HAP-1 (cell line): ENCODE data around the gene NUDT8.
"Not testable (repeated sequence)": the region's sequence is repeated elsewhere in the genome, so short reads cannot be mapped to it uniquely, and the experiment has no call there.

Experiments used
- DNase-seq, 2 experiments: peaks; one replicate each; pipeline ENCODE4 v3.0.0-alpha.2; 2016 to 2020; ENCODE audit warnings: low spot score in 2 of 2
- H3K27me3 ChIP-seq: fragments of 250-450 bp; sonication (Bioruptor Pico); 2 replicates; pipeline ENCODE4 v1.5.1; 2020; ENCODE audit warnings: low read depth, mild to moderate bottlenecking, moderate library complexity
- H3K36me3 ChIP-seq: fragments of 250-450 bp; sonication (Bioruptor Pico); replicated peaks from 2 replicates; pipeline ENCODE4 v1.5.1; 2020; ENCODE audit warnings: mild to moderate bottlenecking
- H3K4me1 ChIP-seq: fragments of 250-450 bp; sonication (Bioruptor Pico); 2 replicates; pipeline ENCODE4 v1.5.1; 2020; ENCODE audit warnings: mild to moderate bottlenecking
- H3K4me3 ChIP-seq: fragments of 250-450 bp; sonication (Bioruptor Pico); 2 replicates; pipeline ENCODE4 v1.5.1; 2020; ENCODE audit warnings: mild to moderate bottlenecking, moderate library complexity
- H3K9me3 ChIP-seq: fragments of 250-450 bp; sonication (Bioruptor Pico); 2 replicates; pipeline ENCODE4 v1.5.1; 2020; ENCODE audit warnings: mild to moderate bottlenecking, moderate library complexity
- in situ Hi-C: fragments of 300-500 bp; cut with MboI; formaldehyde crosslinking; loops from 3 replicates; pipeline ENCODE4 v1.14.3; 2020; ENCODE audit warnings: low sequenced_read_pairs, inconsistent platforms, mixed read lengths

Gene NUDT8

GRCh38 chr11:67600324-67601029, 29.3 kb downstream of the NUDT8 start:
- peaks cover 27% of the 10 kb centered on the region for H3K9me3 ChIP-seq
- DNase-seq = no peak
- in situ Hi-C loops = no loop called here
- peaks cover 27% of the 10 kb centered on the region for H3K4me1 ChIP-seq
- 0 out of 2 replicates have a peak, but pooled peaks cover 4% of the 10 kb centered on the region for H3K36me3 ChIP-seq
- H3K4me3 ChIP-seq = no peak overlapping the region
- no peaks in the 10 kb centered on the region for H3K27me3 ChIP-seq

DNA sequence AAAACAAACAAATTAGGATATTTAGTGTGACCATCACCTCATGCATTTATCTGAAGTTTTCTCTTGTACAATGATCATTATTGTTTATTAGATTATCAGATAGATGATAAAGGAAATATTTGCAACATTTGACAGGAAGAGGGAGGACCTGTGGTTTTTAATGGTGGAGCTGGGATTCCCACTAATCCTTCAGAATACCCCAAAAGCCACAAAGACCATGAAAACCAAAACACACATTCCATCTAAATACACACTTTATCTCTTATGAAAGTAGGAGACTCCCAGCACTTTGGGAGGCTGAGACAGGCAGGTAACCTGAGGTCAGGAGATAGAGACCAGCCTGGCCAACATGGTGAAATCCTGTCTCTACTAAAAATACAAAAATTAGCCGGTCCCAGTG, 30.6 kb downstream of the NUDT8 start:
- in situ Hi-C loops = no loop called here
- Histone ChIP-seq H3K36me3 (0 out of 2 replicates have a peak, but pooled peaks cover 4% of the 10 kb centered on the region), H3K4me1 (peaks cover 14% of the 10 kb centered on the region), H3K9me3 (peaks cover 27% of the 10 kb centered on the region), H3K4me3 (no peak overlapping the region), H3K27me3 (no peaks in the 10 kb centered on the region)
- no peak for DNase-seq

GRCh38 chr11:67597963-67598362, 31.8 kb downstream of the NUDT8 start:
- H3K4me3 ChIP-seq, in situ Hi-C loops: not testable (repeated sequence)
- H3K9me3 ChIP-seq = peaks cover 24% of the 10 kb centered on the region

GRCh38 chr11:67597458-67597857, 32.3 kb downstream of the NUDT8 start:
- peaks cover 19% of the 10 kb centered on the region for H3K9me3 ChIP-seq
- in situ Hi-C loops, DNase-seq, H3K27me3 ChIP-seq, H3K4me3 ChIP-seq, H3K36me3 ChIP-seq, H3K4me1 ChIP-seq: not testable (repeated sequence)

More at GRCh38 chr11:67597963-67598362, 31.8 kb downstream of the NUDT8 start:
- not testable (repeated sequence) for H3K4me1 ChIP-seq, H3K36me3 ChIP-seq, H3K27me3 ChIP-seq, DNase-seq

DNA sequence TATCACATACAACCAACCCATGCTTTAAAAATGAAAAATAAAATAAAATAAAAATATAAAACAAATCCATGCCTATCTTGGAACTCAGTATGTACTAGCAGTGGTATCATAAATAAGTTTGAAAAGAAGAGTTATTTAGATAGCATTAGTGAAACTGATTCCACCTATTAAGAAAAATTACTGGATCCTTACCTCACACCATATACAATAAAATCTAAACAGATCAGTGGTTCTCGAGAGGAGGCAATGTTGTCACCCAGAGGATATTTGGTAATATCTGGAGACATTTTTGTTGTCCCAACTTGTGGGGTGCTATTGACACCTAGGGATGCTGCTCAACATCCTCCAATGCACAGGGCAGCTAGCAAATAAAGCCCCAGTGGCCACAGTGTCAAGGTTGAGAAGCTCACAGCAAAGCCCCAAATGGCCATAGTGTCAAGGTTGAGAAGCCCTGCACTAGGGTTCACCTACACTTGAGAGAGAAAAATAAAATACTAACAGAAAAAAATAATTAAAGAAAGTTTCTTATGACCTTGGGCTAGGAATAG, 32.9 kb downstream of the NUDT8 start:
- no peak for DNase-seq
- no peaks in the 10 kb centered on the region for H3K36me3 ChIP-seq
- no peak overlapping the region for H3K4me3 ChIP-seq
- no peaks in the 10 kb centered on the region for H3K27me3 ChIP-seq
- in situ Hi-C loops = no loop called here
- H3K4me1 ChIP-seq = peaks cover 3% of the 10 kb centered on the region
- H3K9me3 ChIP-seq = peaks cover 15% of the 10 kb centered on the region

- Histone ChIP-seq H3K4me1 (no peaks in the 10 kb centered on the region), H3K9me3 (peaks cover 15% of the 10 kb centered on the region), H3K4me3 (no peak overlapping the region), H3K36me3 (no peaks in the 10 kb centered on the region), H3K27me3 (no peaks in the 10 kb centered on the region)
- in situ Hi-C loops = no loop called here
- DNase-seq = no peak
Observed at GRCh38 chr11:67594480-67594879, 35.3 kb downstream of the NUDT8 start.

DNA sequence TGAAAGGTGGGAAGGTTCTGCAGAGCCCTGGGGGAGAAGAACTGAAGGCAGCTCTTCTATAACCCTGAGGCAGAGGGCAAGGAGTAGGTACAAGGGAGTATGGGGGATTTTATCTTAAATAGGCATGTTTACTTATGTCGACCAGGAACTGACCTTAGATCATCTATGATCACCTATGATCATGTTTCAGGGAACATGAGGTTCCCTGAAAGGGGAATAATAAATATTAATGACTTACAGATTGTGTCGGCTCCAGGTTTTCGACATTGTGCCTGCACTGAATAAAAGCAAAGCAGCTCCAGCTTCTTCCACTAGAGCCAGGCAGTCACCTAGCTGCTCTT, 36.2 kb downstream of the NUDT8 start:
- Histone ChIP-seq H3K4me1 (no peaks in the 10 kb centered on the region), H3K9me3 (peaks cover 9% of the 10 kb centered on the region; the same call in 1 of the 2 replicates), H3K4me3 (no peak overlapping the region), H3K27me3 (no peaks in the 10 kb centered on the region), H3K36me3 (peaks cover 7% of the 10 kb centered on the region)
- DNase-seq = no peak
- in situ Hi-C loops = no loop called here

- no peaks in the 10 kb centered on the region for H3K4me1 ChIP-seq
- H3K36me3 ChIP-seq = peaks cover 12% of the 10 kb centered on the region
- DNase-seq = no peak
- in situ Hi-C loops = no loop called here
- 0 out of 2 replicates have a peak, but pooled peaks cover 8% of the 10 kb centered on the region for H3K9me3 ChIP-seq
- no peaks in the 10 kb centered on the region for H3K27me3 ChIP-seq
- no peak overlapping the region for H3K4me3 ChIP-seq
Observed at GRCh38 chr11:67592880-67593564, 36.7 kb downstream of the NUDT8 start.

DNA sequence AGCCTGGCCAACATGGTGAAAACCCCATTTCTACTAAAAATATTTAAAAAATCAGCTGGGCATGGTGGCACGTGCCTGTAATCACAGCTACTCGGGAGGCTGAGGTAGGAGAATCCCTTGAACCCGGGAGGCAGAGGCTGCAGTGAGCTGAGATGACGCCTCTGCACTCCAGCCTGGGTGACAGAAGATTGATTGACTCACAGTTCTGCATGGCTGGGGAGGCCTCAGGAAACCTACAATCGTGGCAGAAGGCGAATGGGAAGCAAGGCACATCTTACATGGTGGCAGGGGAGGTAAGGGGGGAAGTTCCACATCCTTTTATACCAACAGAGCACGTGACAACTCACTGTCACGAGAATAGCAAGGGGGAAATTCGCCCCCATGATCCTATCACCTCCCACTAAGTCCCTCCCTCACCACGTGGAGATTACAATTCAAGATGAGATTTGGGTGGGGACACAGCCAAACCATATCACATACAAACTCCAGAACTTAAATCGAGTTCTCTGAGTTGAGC, 40.8 kb downstream of the NUDT8 start:
- H3K9me3 ChIP-seq, H3K27me3 ChIP-seq, H3K4me3 ChIP-seq, DNase-seq, H3K4me1 ChIP-seq, in situ Hi-C loops: not testable (repeated sequence)
- peaks cover 53% of the 10 kb centered on the region for H3K36me3 ChIP-seq

DNA sequence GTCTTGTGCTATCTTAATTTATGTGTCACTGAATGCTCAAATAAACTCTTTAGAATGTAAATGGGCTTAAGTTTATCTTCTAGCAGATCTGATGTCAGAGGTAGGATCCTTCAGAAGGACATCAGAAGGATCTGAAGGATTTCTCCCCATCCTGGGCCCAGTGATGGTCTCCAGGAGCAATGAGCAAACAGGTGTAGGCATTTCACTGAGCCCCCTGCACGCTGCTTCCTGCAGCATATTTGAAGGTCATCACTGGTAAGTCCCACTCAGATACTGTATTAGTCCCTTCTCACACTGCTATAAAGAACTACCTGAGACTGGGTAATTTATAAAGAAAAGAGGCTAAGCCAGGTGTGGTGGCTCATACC, 41.6 kb downstream of the NUDT8 start:
- Histone ChIP-seq H3K9me3 (no peaks in the 10 kb centered on the region), H3K4me1 (peaks cover 4% of the 10 kb centered on the region), H3K4me3 (no peak overlapping the region), H3K36me3 (peaks cover 56% of the 10 kb centered on the region), H3K27me3 (no peaks in the 10 kb centered on the region)
- in situ Hi-C loops = no loop called here
- DNase-seq = no peak

DNA sequence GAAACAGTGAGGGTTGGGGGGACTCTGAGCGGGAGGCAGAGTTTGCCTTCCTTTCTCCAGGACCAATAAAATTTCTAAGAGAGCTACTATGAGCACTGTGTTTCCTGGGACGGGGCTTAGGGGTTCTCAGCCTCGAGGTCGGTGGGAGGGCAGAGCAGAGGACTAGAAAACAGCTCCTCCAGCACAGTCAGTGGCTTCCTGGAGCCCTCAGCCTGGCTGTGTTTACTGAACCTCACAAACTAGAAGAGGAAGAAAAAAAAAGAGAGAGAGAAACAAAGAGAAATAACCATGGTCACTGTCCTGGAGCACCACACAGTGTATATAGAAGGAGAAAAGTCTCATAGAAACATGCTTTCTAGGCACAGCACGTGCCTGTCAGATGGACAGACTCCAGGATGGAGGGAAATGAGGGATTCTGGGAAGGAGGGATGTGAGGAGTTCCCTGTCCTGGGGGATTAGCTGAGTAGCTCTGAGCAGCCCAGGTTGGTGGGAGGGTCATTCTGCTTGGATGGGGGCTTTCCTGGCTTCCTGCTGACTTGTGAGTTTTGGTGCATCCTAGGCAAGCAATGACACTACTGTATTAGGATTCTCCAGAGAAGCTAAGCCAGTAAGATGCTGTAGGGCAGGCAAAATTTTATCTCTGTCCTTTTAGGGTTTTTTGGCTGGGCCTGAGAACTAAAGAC, 43.0 kb downstream of the NUDT8 start:
- no peak for DNase-seq
- H3K4me3 ChIP-seq = no peak overlapping the region
- H3K4me1 ChIP-seq = peaks cover 18% of the 10 kb centered on the region
- in situ Hi-C loops = no loop called here
- peaks cover 56% of the 10 kb centered on the region for H3K36me3 ChIP-seq
- no peaks in the 10 kb centered on the region for H3K27me3 ChIP-seq
- H3K9me3 ChIP-seq = no peaks in the 10 kb centered on the region

GRCh38 chr11:67585911-67586310, 43.8 kb downstream of the NUDT8 start:
- in situ Hi-C loops = no loop called here
- H3K4me1 ChIP-seq = peaks cover 23% of the 10 kb centered on the region
- H3K9me3 ChIP-seq = no peaks in the 10 kb centered on the region
- peaks cover 56% of the 10 kb centered on the region for H3K36me3 ChIP-seq
- peak overlapping the region; percentile 98; the same call in 1 of the 2 replicates for H3K4me3 ChIP-seq
- no peaks in the 10 kb centered on the region for H3K27me3 ChIP-seq
- DNase-seq = no peak

- DNase-seq = peak in 1 of 2 experiments; percentile 62
- peak overlapping the region; percentile 98 for H3K4me3 ChIP-seq
- H3K9me3 ChIP-seq = no peaks in the 10 kb centered on the region
- no peaks in the 10 kb centered on the region for H3K27me3 ChIP-seq
- in situ Hi-C loops = no loop called here
- H3K36me3 ChIP-seq = peaks cover 56% of the 10 kb centered on the region
- H3K4me1 ChIP-seq = peaks cover 23% of the 10 kb centered on the region
Observed at GRCh38 chr11:67584881-67585873, 44.6 kb downstream of the NUDT8 start.
